Fibroblast of the conjunctiva (primary cell): ENCODE results near the gene SPART.
"Not testable (repeated sequence)": the region's sequence is repeated elsewhere in the genome, so short reads cannot be mapped to it uniquely, and the experiment has no call there.

Experiments used
- DNase-seq: peaks from one replicate; pipeline ENCODE4 v3.0.0-alpha.2; 2010; ENCODE audit warnings: low read depth

SPART gene

GRCh38 chr13:36313047-36313969 lies 32.9 kb downstream of the SPART start:
- no peak for DNase-seq

GRCh38 chr13:36310417-36311108 lies 35.6 kb downstream of the SPART start:
- no peak for DNase-seq

GRCh38 chr13:36302289-36302688 lies 43.9 kb downstream of the SPART start:
- no peak for DNase-seq

GRCh38 chr13:36299469-36299868 lies 46.7 kb downstream of the SPART start:
- DNase-seq, result not testable (repeated sequence)

- DNase-seq, result no peak
These were observed 47.6 kb downstream of the SPART start for GRCh38 chr13:36298535-36299068.

- peak; percentile 32 for DNase-seq
These were observed 48.5 kb downstream of the SPART start, which contains the start of gene CCDC169 for GRCh38 chr13:36297366-36298338. CCDC169 (minus strand) TSS chr13:36297814; CDS start chr13:36297719, 95 bp downstream.

- no peak for DNase-seq
These were observed 52.1 kb downstream of the SPART start for GRCh38 chr13:36294096-36294495.

- DNase-seq, result no peak
These were observed 52.7 kb downstream of the SPART start for GRCh38 chr13:36293497-36293896.

GRCh38 chr13:36288794-36289391 lies 57.3 kb downstream of the SPART start:
- DNase-seq, result no peak

GRCh38 chr13:36286006-36286405 lies 60.2 kb downstream of the SPART start:
- DNase-seq, result no peak

- DNase-seq, result no peak
These were observed 63.3 kb downstream of the SPART start for GRCh38 chr13:36282821-36283432.

GRCh38 chr13:36275190-36276002 lies 70.8 kb downstream of the SPART start:
- peak; percentile 84 for DNase-seq

GRCh38 chr13:36273431-36273830 lies 72.8 kb downstream of the SPART start:
- DNase-seq, result no peak

- peak; percentile 71 for DNase-seq
These were observed 84.2 kb downstream of the SPART start for GRCh38 chr13:36261976-36262375.

GRCh38 chr13:36261011-36261410 lies 85.2 kb downstream of the SPART start:
- DNase-seq, result no peak

- DNase-seq, result no peak
These were observed 86.6 kb downstream of the SPART start for GRCh38 chr13:36259361-36260137.

GRCh38 chr13:36258831-36259230 lies 87.4 kb downstream of the SPART start:
- DNase-seq, result no peak
